Sciatic nerve (tissue), 2 donors: ENCODE measurements around the gene PLAAT2. TPM values are rescaled to one million over a fixed set of nuclear protein-coding genes. Genes with fewer than 3 reads are reported as not detected.
"Not testable (repeated sequence)": the region's sequence is repeated elsewhere in the genome, so short reads cannot be mapped to it uniquely, and the experiment has no call there.

Experiments used
- ATAC-seq: fragments of 200-7000 bp; cut with Tn5 transposase; one replicate; pipeline ENCODE4 v1.9.1; 2020; ENCODE audit warnings: mild to moderate bottlenecking, moderate library complexity
- DNase-seq: peaks from one replicate; pipeline ENCODE4 v3.0.0-alpha.2; 2020; ENCODE audit warnings: low spot score
- intact Hi-C: fragments of 100-400 bp; cut with DNase I; formaldehyde crosslinking; loops from one replicate; pipeline ENCODE4 v1.14.2; 2022
- total RNA-seq: library from RNA; stranded (reverse); fragmentation: NEBNext Ultra II Directional; extraction: Animal tissue kit (Norgen Biotek cat#: 25700); gene quantifications from one replicate; pipeline ENCODE4 v1.2.1, GENCODE V29; 2021
- donor health status: DM: no; HTN: no; CAD: no.
- donor health status: DM: no; HTN: no; CAD: no.

Gene PLAAT2
- total RNA-seq, 1 donor from 2014 or later: not detected

DNA sequence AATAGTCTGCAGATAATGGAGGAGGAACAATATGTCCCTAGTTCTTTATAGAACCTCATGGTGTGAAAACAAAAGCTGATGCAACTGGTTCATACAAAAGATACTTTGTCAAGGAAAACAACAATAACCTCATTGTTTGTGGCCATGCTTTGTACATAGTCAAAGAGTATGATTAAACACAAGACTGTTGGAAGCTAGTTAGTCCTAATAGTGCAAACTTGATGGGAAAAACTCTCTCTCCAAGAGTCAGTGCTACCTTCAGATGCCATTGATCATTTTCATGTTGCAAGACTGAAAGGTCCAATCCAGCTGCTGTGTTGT lies 20.1 kb upstream of the PLAAT2 start:
- peak; percentile 92 for ATAC-seq
- DNase-seq: no peak
- intact Hi-C loops: loop anchor here (1.0 kb wide), 1 partner anchor 21 kb away; no protein-coding TSS in a partner anchor

DNA sequence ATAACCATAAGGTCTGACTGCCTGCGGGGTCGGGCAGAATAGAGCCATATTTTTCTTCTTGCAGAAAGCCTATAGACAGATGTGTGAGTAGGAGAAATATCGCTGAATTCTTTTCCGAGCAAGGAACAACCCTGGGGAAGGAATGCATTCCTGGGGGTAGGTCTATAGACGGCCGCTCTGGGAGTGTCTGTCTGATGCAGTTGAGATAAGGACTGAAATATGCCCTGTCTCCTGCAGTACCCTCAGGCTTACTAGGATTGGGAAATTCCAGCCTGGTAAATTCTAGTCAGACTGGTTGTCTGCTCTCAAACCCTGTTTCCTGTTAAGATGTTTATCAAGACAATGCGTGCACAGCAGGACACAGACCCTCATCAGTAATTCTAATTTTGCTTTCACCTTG lies 18.0 kb upstream of the PLAAT2 start:
- ATAC-seq, intact Hi-C loops, DNase-seq: not testable (repeated sequence)

DNA sequence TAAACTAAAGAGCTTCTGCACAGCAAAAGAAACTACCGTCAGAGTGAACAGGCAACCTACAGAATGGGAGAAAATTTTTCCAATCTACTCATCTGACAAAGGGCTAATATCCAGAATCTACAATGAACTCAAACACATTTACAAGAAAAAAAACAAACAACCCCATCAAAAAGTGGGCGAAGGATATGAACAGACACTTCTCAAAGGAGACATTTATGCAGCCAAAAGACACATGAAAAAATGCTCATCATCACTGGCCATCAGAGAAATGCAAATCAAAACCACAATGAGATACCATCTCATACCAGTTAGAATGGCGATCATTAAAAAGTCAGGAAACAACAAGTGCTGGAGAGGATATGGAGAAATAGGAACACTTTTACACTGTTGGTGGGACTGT lies 15.7 kb upstream of the PLAAT2 start:
- DNase-seq, ATAC-seq, intact Hi-C loops: not testable (repeated sequence)

DNA sequence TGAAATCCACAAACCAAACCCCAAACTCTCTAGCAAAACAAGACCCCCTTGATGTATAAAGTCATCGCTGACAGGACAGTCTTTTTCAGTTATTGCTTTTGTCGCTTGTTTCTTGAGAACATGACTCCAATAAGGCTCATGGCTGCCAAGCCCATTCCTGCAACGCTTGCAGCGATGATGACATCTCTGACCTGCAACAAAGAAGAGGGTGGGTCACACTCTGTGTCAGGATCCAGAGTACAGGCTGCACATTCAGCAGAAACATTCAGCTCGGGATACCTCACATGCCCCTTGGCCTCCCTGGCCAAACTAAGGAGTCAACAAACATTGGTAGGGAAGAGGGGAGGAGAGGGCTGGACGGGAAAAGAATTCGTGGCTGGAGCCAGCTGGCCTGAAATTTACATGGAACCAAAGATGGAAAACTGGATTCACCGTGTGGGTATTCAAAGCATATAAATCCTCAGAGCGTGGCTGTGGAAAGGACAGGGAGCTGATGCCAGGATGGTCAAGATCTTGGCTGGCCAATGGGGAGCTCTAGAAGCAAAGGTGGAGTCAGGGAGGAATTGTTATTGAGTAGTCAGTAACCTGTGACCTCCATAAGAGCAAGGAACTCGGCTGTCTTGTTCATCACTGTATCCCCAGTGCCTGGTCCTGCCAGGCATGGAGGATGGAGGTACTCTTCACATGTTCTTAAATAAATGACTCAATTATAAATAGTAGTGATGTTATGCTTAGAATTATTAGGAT lies 11.8 kb upstream of the PLAAT2 start:
- ATAC-seq (peak; percentile 90), DNase-seq (no peak)
- intact Hi-C loops: no loop called here

DNA sequence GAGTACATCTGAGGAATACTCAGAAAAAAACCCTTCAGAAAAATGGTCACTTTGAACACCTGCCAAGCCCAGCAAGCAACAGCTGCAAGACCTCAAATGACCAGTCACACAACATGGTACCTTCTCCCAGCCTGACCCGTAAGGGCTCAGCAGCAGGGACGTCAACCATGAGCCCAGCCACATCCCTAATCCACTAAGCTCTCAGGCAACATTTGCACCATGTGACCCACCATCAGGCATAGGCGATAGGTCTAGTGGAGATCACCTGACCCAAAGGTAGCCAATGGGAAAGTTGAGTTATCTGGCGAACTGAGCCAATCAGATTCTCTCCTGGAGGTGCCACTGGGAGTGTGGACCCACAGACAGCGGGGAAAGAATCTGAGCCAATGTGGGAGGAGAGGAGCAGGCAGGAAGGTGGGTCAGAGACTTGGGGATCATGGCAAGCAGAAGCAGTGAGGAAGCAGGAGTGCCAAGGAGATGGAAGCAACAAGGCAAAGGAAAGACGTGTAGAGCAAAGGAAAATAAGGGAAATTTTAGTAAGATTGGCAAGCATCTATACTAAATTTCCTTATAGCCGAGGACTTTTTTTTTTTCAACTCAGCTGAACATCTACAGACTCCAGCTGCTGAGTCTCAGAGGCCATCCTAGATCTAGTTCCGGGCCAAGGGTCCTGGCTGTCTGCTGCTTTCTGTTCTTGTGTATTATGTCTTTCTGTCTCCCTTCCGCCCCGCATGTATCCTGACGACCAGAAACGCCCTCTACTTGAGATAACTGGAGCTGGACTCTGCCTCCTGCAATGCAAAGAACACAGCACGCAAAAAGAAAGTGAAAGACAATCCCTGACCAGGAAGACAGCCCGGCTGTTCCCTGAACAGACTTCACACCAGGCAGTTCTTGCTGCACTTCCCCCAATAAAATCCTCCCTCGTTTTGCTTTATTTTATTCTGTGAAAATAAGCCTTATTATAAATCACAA lies 11.0 kb upstream of the PLAAT2 start:
- ATAC-seq: peak; percentile 85
- intact Hi-C loops: no loop called here

DNA sequence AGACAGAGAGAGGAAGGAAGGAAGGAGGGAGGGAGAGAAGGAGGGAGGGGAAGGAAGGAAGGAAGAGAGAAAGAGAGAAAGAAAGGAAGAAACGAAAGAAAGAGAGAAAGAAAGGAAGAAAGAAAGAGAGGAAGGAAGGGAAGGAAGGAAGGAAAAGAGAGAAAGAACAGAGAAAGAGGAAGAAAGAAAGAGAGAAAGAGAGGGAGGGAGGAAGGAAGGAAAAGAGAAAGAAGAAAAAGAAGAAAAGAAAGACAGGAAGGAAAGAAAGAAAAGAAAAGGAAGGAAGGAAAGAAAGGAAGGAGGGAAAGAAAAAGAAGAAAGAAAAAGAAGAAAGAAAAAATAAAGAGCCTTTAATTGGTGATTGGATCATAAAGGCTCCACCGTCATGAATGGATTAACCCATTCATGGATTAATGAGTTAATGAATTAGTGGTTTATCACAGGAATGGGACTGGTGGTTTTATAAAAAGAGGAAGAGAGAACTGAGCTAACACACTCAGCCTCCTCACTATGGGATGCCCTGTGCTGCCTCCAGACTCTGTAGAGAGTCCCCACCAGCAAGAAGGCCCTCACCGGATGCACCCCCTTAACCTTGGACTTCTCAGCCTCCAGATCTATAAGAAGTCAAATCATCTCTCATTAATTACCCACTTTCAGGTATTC lies 9.0 kb upstream of the PLAAT2 start:
- intact Hi-C loops: no loop called here
- DNase-seq: no peak
- no peak for ATAC-seq

More for the DNA sequence above, 11.0 kb upstream of the PLAAT2 start:
- DNase-seq: peak; percentile 64

DNA sequence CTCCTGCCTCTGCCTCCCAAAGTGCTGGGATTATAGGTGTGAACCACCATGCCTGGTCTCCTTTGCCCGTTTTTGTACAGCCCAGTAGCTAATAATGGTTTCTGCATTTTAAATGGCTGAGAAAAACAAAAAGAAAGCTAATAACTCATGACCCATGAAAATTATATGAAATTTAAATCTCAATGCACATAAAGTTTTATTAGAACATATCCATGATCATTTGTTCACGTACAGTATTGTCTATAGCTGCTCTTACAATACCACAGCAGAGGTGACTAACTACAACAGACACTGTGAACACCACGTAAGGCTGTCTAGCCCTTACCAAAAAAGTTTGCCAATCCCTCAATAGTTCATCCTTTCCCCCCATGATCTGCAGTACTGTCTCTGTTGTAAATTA lies 6.4 kb upstream of the PLAAT2 start:
- ATAC-seq (no peak), DNase-seq (no peak)
- intact Hi-C loops: no loop called here

DNA sequence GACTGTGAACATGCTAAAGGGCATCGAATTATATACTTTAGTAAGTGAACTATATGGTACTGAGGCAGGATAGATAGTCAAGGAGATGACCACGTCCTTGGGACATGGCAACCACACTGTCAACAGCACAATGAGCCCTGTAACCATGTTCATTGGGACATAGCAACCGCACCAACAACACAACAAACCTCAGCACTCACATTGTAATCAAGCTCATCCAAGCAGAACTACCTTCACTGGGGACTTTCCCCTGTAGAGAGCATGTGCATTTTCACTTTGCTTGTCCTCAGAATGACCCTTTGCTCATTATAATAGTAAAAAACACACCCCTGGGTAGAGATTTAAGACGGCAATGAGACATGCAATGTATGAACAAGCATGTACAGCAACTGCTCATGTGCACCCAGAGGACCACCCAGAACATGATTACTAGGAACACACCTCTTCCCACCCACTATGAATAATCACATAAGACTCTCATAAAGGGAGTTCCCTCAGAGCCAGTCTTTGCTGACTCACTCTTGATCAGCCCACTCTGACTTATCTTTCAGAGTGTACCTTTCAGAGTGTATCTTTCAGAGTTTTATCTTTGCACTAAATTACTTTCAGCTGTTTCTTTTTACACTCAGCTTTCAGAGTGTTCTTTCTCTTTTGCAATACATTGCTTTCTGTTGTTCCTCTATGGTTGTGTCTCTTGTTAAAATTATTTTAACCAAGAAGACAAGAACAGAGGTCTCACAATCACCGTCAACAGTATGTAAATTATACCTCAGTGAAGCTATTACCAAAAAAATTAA lies 4.1 kb upstream of the PLAAT2 start:
- intact Hi-C loops: no loop called here
- DNase-seq (no peak), ATAC-seq (peak; percentile 89)

DNA sequence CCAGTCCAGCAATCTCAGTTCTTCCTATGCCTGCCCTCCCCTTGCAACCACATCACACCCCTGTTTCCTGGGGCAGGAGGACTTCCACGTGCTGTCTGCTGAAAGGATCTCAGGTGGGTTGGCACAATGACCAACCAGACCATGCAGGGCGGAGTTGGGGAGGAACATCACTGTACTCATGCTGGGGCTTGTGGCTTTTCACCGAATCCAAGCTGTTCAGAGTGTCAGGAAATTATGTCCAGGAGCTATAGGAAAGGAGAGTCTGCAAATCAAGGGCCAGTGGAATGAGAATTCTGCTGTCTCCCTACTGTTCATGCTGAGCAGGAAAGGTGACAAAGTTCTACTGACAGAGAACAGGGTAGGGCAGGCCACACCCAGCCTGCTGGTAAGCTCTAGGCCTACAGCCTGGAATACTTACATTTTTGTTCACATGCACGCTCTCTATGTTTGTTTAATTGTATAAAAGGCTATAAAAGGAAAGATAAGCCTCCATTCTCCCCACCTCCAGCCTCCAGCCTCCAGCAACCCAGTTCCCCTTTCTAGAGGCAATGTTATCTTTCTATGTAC lies 1.7 kb upstream of the PLAAT2 start:
- no peak for ATAC-seq
- no peak for DNase-seq
- intact Hi-C loops: no loop called here

DNA sequence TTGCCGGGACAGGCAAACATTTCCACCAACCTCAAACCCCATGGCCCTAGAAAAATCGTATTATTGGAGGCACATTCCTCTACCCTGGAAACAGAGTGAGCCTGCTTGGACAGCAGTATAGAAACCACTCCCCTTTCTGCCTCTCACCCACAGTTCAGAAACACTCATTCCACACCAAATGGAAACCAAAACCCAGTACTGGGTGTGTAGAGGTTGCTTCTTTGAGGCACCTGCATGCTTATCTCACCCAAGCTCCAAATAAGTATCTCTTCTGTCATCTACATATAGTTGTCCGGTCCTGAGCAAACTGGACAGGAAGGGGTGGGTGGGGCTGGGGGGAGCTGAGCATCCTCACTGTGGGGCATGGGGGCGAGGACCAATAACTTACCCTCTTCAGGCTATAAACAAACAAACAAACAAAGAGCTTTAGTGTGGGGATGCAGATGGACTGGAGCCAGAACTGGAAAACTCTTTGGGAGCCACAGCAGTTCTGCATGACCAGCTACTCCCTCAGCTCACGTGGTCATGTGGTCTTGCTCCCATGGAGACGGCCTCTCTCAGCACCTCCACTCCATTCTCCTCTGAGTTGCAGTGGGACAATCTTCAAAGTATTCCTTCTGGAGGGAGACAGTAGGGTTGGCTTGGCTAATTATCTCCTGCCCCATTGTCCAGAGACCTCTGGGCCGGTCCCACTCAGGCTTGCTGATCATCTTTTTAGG lies 1.0 kb upstream of the PLAAT2 start:
- no peak for DNase-seq
- intact Hi-C loops: no loop called here

DNA sequence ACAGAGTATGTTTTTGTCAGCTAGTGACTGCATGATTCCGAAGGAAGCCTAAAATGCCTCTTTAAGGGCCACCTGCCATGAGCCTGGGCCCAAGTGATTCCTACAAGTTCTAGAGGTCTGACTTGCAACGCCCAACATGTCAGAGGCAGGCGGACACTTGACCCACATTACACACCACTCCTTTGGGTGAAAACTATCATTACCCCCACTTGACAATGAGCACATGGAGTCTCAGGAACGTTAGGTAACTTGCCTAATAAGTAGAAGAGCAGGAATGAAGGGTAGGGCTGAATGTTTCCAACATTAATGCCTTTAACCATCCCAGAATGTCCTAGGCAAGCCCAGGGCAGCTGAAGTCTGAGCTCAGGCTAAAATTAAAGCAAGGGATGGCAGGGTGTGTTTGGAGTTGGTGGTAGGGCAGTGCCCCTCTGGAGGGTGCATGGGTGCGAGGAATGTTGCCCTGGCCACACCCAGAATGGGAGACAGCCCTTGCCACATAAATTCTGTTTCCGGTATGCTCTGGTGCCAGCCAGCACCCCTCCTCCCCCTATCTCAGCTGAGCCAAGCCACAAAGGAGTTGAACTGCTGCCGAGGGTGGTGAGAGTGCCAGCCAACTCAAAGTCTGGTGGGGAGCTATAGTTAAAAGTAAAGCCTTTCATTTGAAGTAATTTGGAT lies 2.5 kb downstream of the PLAAT2 start:
- no peak for DNase-seq
- peak; percentile 31 for ATAC-seq
- intact Hi-C loops: no loop called here

More for the DNA sequence above, 1.0 kb upstream of the PLAAT2 start:
- ATAC-seq: no peak

DNA sequence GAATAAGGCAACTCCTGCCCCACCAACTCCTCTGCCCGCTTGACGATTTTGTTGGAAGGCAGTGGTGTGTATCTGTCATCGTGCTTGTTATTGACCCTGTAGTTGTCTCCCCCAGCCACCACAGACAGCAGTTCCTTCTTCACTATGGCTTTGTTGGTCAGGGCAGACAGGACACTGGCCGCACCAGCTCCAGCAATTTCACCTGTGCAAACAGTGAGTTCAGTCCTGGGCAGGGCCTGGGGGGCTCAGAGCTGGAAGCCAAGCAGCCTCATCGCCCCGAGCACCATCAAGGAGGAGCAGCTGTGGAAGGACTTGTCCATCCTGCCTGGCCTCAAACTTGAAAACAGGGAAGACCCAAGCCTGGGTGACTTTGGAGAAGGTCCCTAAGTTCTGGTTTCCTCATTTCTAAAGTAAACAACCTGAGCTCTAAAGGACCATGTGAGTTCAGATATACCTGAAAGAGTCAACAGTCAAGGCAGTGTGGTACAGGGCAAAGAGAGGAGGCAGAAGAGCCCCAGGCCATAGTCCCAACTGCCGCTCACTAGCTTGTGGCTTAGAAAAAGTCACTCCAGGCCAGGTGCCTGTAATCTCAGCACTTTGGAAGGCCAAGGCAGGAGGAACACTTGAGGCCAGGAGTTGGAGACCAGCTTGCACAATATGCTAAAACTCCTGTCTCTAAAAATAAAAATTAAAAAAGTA lies 4.6 kb downstream of the PLAAT2 start:
- DNase-seq: no peak
- ATAC-seq: no peak
- intact Hi-C loops: no loop called here

DNA sequence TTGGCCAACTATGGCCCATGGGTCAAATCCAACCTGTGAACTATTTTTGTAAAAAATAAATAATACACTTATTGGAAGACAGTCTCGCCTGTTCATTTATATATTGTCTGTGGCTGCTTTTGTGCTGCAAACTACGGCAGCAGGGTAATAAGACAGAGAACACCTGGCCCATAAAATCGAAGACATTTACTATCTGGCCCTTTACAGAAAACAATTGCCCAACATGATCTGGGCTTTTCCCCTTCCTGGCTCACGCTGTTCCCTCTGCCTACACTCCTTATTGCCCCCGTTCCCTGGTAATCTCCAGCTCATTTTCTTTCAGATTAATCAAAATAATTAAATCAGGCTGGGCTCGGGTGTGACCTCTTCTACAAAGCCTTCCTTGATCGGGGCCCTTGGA lies 5.6 kb downstream of the PLAAT2 start:
- DNase-seq (no peak), ATAC-seq (no peak)
- intact Hi-C loops: no loop called here

DNA sequence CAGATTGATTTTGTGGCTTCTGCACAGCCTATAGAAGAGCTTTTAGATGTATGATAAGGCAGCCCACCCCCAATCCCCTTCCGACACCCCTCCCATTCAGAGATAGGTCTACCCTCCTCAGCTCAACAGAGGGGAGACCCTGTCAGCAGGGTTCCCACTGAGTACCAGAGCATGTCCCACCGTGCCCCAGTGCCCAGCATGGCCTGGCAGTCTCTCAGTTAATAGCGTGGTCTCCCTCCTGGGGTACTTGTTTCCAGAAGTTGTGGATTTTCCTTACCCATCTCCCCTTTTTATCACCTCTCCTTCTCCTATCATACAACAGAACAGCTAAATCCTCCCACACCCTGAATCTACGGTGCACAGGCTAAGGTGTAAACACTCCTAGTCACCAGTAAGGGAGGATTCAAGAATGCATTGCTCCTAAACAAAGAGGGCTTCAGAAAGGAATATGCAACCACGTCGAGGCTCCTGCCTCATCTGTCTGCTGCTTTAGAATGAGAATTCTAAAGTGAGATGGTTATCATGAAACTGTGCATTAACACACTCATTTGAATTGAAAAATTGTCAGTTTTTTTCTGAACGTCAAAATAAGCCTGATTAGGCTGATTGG lies 6.7 kb downstream of the PLAAT2 start:
- intact Hi-C loops: no loop called here
- no peak for ATAC-seq
- DNase-seq: no peak

DNA sequence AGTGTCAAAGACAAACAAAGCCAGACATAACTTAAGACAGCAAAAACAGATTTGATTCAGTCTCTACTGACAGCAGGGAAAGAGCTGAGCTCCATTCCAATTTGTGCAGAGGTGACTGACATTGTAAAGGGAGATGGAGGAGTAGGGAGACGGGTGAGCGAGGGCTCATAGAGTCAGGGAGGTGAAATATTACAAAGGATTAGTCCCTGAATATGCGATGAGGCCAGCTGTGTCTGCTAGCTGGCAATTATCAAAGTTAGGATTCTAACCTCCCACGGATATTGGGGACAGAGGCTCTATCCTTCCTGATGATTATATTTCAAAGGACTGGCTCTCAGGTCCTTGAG lies 8.3 kb downstream of the PLAAT2 start:
- ATAC-seq (no peak), DNase-seq (no peak)
- intact Hi-C loops: no loop called here

DNA sequence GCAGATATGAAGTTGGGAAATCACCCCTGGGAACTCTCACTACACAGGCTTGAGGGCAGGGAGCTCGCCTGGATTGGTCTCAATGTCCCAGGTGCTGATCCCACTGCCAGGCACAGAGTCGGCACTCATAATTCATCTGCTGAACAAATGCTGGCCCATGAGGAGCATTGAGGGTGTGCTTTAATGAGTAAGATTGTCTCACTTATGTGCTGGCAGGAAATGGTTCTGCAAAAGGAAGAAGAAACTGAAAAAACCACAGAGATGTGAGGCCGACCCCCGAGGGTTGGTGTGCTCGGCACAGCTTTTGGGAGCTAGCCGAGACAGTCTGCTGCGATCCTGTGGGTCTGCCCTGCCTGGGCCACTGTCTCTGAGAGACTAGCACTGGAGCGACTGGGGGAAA lies 9.4 kb downstream of the PLAAT2 start:
- DNase-seq: no peak
- intact Hi-C loops: no loop called here
- ATAC-seq: peak; percentile 56

DNA sequence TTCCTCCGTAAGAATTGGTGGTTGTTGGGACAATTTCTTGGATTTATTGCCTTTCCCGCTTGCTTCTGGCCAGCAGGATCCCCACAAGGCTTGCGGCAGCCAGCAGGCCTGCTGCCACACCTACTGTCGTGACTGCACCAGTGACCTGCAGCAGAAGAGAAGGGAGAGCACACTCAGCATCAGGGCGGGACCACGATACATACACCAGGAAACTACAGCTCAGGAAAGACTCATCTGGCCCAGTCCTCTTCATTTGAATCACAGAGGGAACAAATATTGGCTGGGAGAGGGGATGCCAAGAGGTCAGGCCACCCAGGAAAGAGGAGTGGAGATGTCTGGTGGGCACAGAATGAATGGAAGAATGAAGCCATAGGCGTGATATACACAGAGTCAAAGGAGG lies 10.3 kb downstream of the PLAAT2 start:
- no peak for DNase-seq
- intact Hi-C loops: no loop called here
- ATAC-seq: no peak
